Stimulated activated naive CD8-positive, alpha-beta T cell treated with anti-CD3 and anti-CD28 coated beads, Interleukin-15, amount 100 ng/mL, for 72 hours (primary cell): Measurements from ENCODE around the gene NQO1.

Experiments used
- ATAC-seq: fragments of 150-1000 bp; cut with Tn5 transposase; 2 replicates; pipeline ENCODE4 v1.10.0; 2021; ENCODE audit warnings: mild to moderate bottlenecking, moderate library complexity
- DNase-seq, 2 donors: peaks; one replicate each; pipeline ENCODE4 v3.0.0; 2021 to 2022
- H3K27ac Mint-ChIP-seq, 2 donors: one replicate each; pipeline ENCODE4 v1.8.0; 2022; ENCODE audit warnings: mild to moderate bottlenecking in 2 of 2, mixed read lengths in 2 of 2, moderate library complexity in 2 of 2
- H3K27me3 Mint-ChIP-seq: one replicate; pipeline ENCODE4 v1.8.0; 2022; ENCODE audit warnings: mixed read lengths
- H3K4me1 Mint-ChIP-seq: one replicate; pipeline ENCODE4 v1.8.0; 2022; ENCODE audit warnings: mild to moderate bottlenecking, mixed read lengths
- H3K4me3 Mint-ChIP-seq, 2 donors: one replicate each; pipeline ENCODE4 v1.8.0; 2022; ENCODE audit warnings: mild to moderate bottlenecking in 2 of 2, mixed read lengths in 2 of 2, moderate library complexity in 1 of 2
- H3K9me3 Mint-ChIP-seq, 2 donors: one replicate each; pipeline ENCODE4 v1.8.0; 2022; ENCODE audit warnings: mixed read lengths in 2 of 2

NQO1 gene

GRCh38 chr16:69699915-69700314 lies 26.4 kb downstream of the NQO1 start:
- no peaks in the 10 kb centered on the region for H3K9me3 Mint-ChIP-seq

GRCh38 chr16:69698404-69698803 lies 28.0 kb downstream of the NQO1 start:
- Mint-ChIP-seq H3K27ac (no peak overlapping the region), H3K9me3 (no peaks in the 10 kb centered on the region), H3K4me3 (no peak overlapping the region), H3K4me1 (peaks cover 2% of the 10 kb centered on the region), H3K27me3 (no peaks in the 10 kb centered on the region)
- no peak for DNase-seq
- ATAC-seq = no peak

More at GRCh38 chr16:69699915-69700314, 26.4 kb downstream of the NQO1 start:
- Mint-ChIP-seq H3K27ac (peak overlapping the region; percentile 61 to 85), H3K4me3 (no peak overlapping the region), H3K4me1 (no peaks in the 10 kb centered on the region), H3K27me3 (no peaks in the 10 kb centered on the region)
- DNase-seq = no peak
- no peak for ATAC-seq

GRCh38 chr16:69693916-69694315 lies 32.4 kb downstream of the NQO1 start:
- H3K27ac Mint-ChIP-seq = no peak overlapping the region
- no peaks in the 10 kb centered on the region for H3K27me3 Mint-ChIP-seq
- no peak overlapping the region for H3K4me3 Mint-ChIP-seq
- H3K4me1 Mint-ChIP-seq = peaks cover 32% of the 10 kb centered on the region
- no peaks in the 10 kb centered on the region for H3K9me3 Mint-ChIP-seq
- no peak for DNase-seq
- ATAC-seq = no peak

- no peaks in the 10 kb centered on the region for H3K27me3 Mint-ChIP-seq
- ATAC-seq (peak; percentile 78), DNase-seq (no peak)
- peaks cover 32% of the 10 kb centered on the region for H3K4me1 Mint-ChIP-seq
- H3K4me3 Mint-ChIP-seq = no peak overlapping the region
- no peaks in the 10 kb centered on the region for H3K9me3 Mint-ChIP-seq
- H3K27ac Mint-ChIP-seq = peak overlapping the region; percentile 51 to 75
Observed at GRCh38 chr16:69691980-69692911, 34.1 kb downstream of the NQO1 start.

- Mint-ChIP-seq H3K27me3 (no peaks in the 10 kb centered on the region), H3K4me3 (no peak overlapping the region), H3K27ac (no peak overlapping the region), H3K9me3 (no peaks in the 10 kb centered on the region), H3K4me1 (peaks cover 32% of the 10 kb centered on the region)
- DNase-seq = no peak
- no peak for ATAC-seq
Observed at GRCh38 chr16:69688589-69688988, 37.8 kb downstream of the NQO1 start.

GRCh38 chr16:69680358-69680757 lies 46.0 kb downstream of the NQO1 start:
- Mint-ChIP-seq H3K27me3 (no peaks in the 10 kb centered on the region), H3K4me3 (no peak overlapping the region), H3K4me1 (no peaks in the 10 kb centered on the region), H3K27ac (no peak overlapping the region), H3K9me3 (no peaks in the 10 kb centered on the region)
- no peak for DNase-seq
- ATAC-seq = no peak

- Mint-ChIP-seq H3K4me1 (no peaks in the 10 kb centered on the region), H3K4me3 (no peak overlapping the region), H3K27ac (peak overlapping the region in 1 of 2 donors; percentile 34), H3K9me3 (no peaks in the 10 kb centered on the region), H3K27me3 (no peaks in the 10 kb centered on the region)
- ATAC-seq (no peak), DNase-seq (no peak)
Observed at GRCh38 chr16:69672998-69673713, 53.2 kb downstream of the NQO1 start.

- Mint-ChIP-seq H3K27me3 (no peaks in the 10 kb centered on the region), H3K27ac (no peak overlapping the region), H3K4me1 (no peaks in the 10 kb centered on the region), H3K9me3 (no peaks in the 10 kb centered on the region), H3K4me3 (no peak overlapping the region)
- DNase-seq (no peak), ATAC-seq (no peak)
Observed at GRCh38 chr16:69672315-69672997, 53.9 kb downstream of the NQO1 start.

GRCh38 chr16:69669577-69669976 lies 56.8 kb downstream of the NQO1 start:
- H3K9me3 Mint-ChIP-seq = no peaks in the 10 kb centered on the region
- ATAC-seq = no peak
- no peaks in the 10 kb centered on the region for H3K4me1 Mint-ChIP-seq
- H3K27me3 Mint-ChIP-seq = no peaks in the 10 kb centered on the region
- DNase-seq = no peak
- no peak overlapping the region for H3K4me3 Mint-ChIP-seq
- H3K27ac Mint-ChIP-seq = no peak overlapping the region

- Mint-ChIP-seq H3K4me1 (no peaks in the 10 kb centered on the region), H3K9me3 (no peaks in the 10 kb centered on the region), H3K4me3 (no peak overlapping the region), H3K27me3 (no peaks in the 10 kb centered on the region), H3K27ac (no peak overlapping the region)
- DNase-seq = no peak
- ATAC-seq = no peak
Observed at GRCh38 chr16:69663846-69664245, 62.5 kb downstream of the NQO1 start.

GRCh38 chr16:69662901-69663300 lies 63.5 kb downstream of the NQO1 start:
- H3K27me3 Mint-ChIP-seq = no peaks in the 10 kb centered on the region

GRCh38 chr16:69660166-69660565 lies 66.2 kb downstream of the NQO1 start:
- Mint-ChIP-seq H3K9me3 (no peaks in the 10 kb centered on the region), H3K27me3 (no peaks in the 10 kb centered on the region), H3K4me3 (no peak overlapping the region), H3K4me1 (no peaks in the 10 kb centered on the region), H3K27ac (no peak overlapping the region)
- ATAC-seq (no peak), DNase-seq (no peak)

More at GRCh38 chr16:69662901-69663300, 63.5 kb downstream of the NQO1 start:
- Mint-ChIP-seq H3K4me3 (no peak overlapping the region), H3K27ac (no peak overlapping the region), H3K4me1 (no peaks in the 10 kb centered on the region), H3K9me3 (no peaks in the 10 kb centered on the region)
- DNase-seq (no peak), ATAC-seq (no peak)
